HepG2 (cell line): Measurements from ENCODE around the gene ABCC1. TPM values are rescaled to one million over a fixed set of nuclear protein-coding genes. Genes with fewer than 3 reads are reported as not detected.

Experiments
- ATAC-seq: fragments of 200-7000 bp; cut with Tn5 transposase; 3 replicates; pipeline ENCODE4 v1.9.1; 2020; ENCODE audit warnings: mild to moderate bottlenecking, moderate library complexity
- BruUV-seq: library from RNA; stranded (reverse); fragments of 400-500 nt; replicated peaks from 2 replicates; lab custom pipeline; 2021; lab: Mats Ljungman, UMichigan
- CTCF ChIA-PET: fragments of 300-600 bp; formaldehyde crosslinking; extraction: SDS; loops from one replicate; lab custom pipeline; 2021; ENCODE audit warnings: low total read pairs, inconsistent platforms, low intra/inter-chr PET ratio; lab: Yijun Ruan, JAX
- POLR2A ChIA-PET: fragments of 350-600 bp; sonication (Branson Sonifier 250); formaldehyde crosslinking; loops from one replicate; lab custom pipeline; 2020; ENCODE audit warnings: antibody characterized with exemption, inconsistent platforms; lab: Yijun Ruan, JAX
- DNase-seq: peaks from one replicate; pipeline ENCODE4 v3.0.0-alpha.2; 2015; ENCODE audit warnings: low spot score
- FAIRE-seq: peaks from 3 replicates; lab custom pipeline; 2011; peaks lifted over from hg19 to GRCh38; lab: Jason Lieb, UNC
- H2AFZ ChIP-seq: one replicate; pipeline ENCODE4 v1.6.1; 2011; ENCODE audit warnings: low read length, inconsistent platforms
- H3K27ac ChIP-seq: fragments of 300-600 bp; 3 replicates; pipeline ENCODE4 v1.8.0; 2011; ENCODE audit warnings: mixed run types, mild to moderate bottlenecking, mixed read lengths, low read length, inconsistent platforms; ENCODE audit not compliant: insufficient read depth; ENCODE audit errors: extremely low read length
- H3K27me3 ChIP-seq, 2 experiments: fragments of 200-600 bp in 1 of 2; 2 replicates in 1 of 2; 3 replicates in 1 of 2; pipeline versions ENCODE4 v1.6.0 to v1.8.0; 2011; ENCODE audit warnings: low read length in 2 of 2, mild to moderate bottlenecking in 2 of 2, moderate library complexity in 2 of 2, inconsistent platforms in 1 of 2; ENCODE audit not compliant: insufficient read depth in 2 of 2, control insufficient read depth in 1 of 2
- H3K36me3 ChIP-seq, 2 experiments: fragments of 200-600 bp in 1 of 2; replicated peaks in 1 of 2; 2 replicates in 1 of 2; 3 replicates in 1 of 2; pipeline versions ENCODE4 v1.5.1 to v1.8.0; 2011; ENCODE audit warnings: low read length in 2 of 2, inconsistent platforms in 1 of 2; ENCODE audit not compliant: insufficient read depth in 2 of 2, control insufficient read depth in 1 of 2
- H3K4me1 ChIP-seq: 2 replicates; pipeline ENCODE4 v1.5.1; 2012; ENCODE audit warnings: low read length, inconsistent platforms; ENCODE audit not compliant: insufficient read depth
- H3K4me2 ChIP-seq: 2 replicates; pipeline ENCODE4 v1.6.0; 2011; ENCODE audit warnings: low read depth, low read length, inconsistent platforms
- H3K4me3 ChIP-seq, 3 experiments: fragments of 200-600 bp in 1 of 3; sonication (generic), shearing (Covaris generic) in 1 of 3; replicated peaks in 1 of 3; 2 replicates each; pipeline ENCODE4 v1.5.1; 2011 to 2016; ENCODE audit warnings: low read length in 3 of 3, inconsistent platforms in 2 of 3, low read depth in 2 of 3, mild to moderate bottlenecking in 2 of 3, control low read depth in 1 of 3, mixed read lengths in 1 of 3; ENCODE audit not compliant: insufficient read depth in 1 of 3
- H3K79me2 ChIP-seq: one replicate; pipeline ENCODE4 v1.6.1; 2011; ENCODE audit warnings: low read length, inconsistent platforms; ENCODE audit not compliant: insufficient read depth
- H3K9ac ChIP-seq: 2 replicates; pipeline ENCODE4 v1.6.0; 2011; ENCODE audit warnings: mild to moderate bottlenecking, low read depth, low read length, inconsistent platforms; ENCODE audit not compliant: insufficient read depth
- H3K9me3 ChIP-seq: 2 replicates; pipeline ENCODE4 v1.5.1; 2012; ENCODE audit warnings: mild to moderate bottlenecking, low read length
- H4K20me1 ChIP-seq: 2 replicates; pipeline ENCODE4 v1.6.0; 2011; ENCODE audit warnings: inconsistent platforms, mild to moderate bottlenecking, low read length, moderate library complexity; ENCODE audit not compliant: insufficient read depth
- HMGXB3 ChIP-seq: sonication (generic); formaldehyde crosslinking; IDR thresholded peaks from 2 replicates; pipeline ENCODE4 v1.4.0; 2020; ENCODE audit warnings: missing genetic modification reagents, borderline replicate concordance
- POLR2AphosphoS5 ChIP-seq: IDR thresholded peaks from 2 replicates; pipeline ENCODE4 v1.6.1; 2012; ENCODE audit warnings: low read depth, low read length
- SNAPC2 ChIP-seq: sonication (generic); formaldehyde crosslinking; IDR thresholded peaks from 2 replicates; pipeline ENCODE4 v1.8.1; 2022; ENCODE audit warnings: mild to moderate bottlenecking, missing genetic modification reagents
- ZNF670 ChIP-seq: sonication (generic); formaldehyde crosslinking; IDR thresholded peaks from 2 replicates; pipeline ENCODE4 v1.8.0; 2022; ENCODE audit warnings: mild to moderate bottlenecking, missing genetic modification reagents, borderline replicate concordance
- WGBS: methylation state at CpG from one replicate; pipeline ENCODE4 v1.1.6; 2017; ENCODE audit warnings: low lambda C conversion rate; 5-methylcytosine and 5-hydroxymethylcytosine counted together
- in situ Hi-C: cut with HindIII; loops from 2 replicates; pipeline ENCODE4 v1.10.0; 2017; ENCODE audit warnings: low pct_unique_long_range_greater_than_20kb; ENCODE audit not compliant: extremely low pct_ligation_motif_present
- intact Hi-C: fragments of 100-400 bp; cut with micrococcal nuclease; formaldehyde crosslinking; loops from one replicate; pipeline ENCODE4 v1.10.0; 2022; ENCODE audit not compliant: unreplicated experiment
- polyA plus RNA-seq, 8 experiments: library from polyadenylated mRNA; depleted of rRNA in 3 of 8; stranded (reverse) in 7 of 8; unstranded in 1 of 8; fragments of >200 nt; fragmentation: Illumina TruSeq in 4 of 8; extraction: Trizol in 4 of 8; gene quantifications; 2 replicates each; pipeline versions ENCODE4 v1.2.1 to v1.2.3, GENCODE V29; 2011 to 2016; ENCODE audit warnings: low read depth in 4 of 8, missing spikeins in 1 of 8, mixed read lengths in 1 of 8; ENCODE audit not compliant: insufficient read depth in 1 of 8
- total RNA-seq, 5 experiments: library from RNA; depleted of rRNA; stranded (reverse); fragments of >200 nt; fragmentation: Illumina TruSeq; extraction: Trizol; gene quantifications; 2 replicates each; pipeline ENCODE4 v1.2.3, GENCODE V29; 2016; ENCODE audit warnings: low read depth in 1 of 5
- TF ChIP-seq, protein P1 (sequence below): sonication (generic); formaldehyde crosslinking; IDR thresholded peaks from 2 replicates; pipeline ENCODE4 v1.5.1; 2020; ENCODE audit warnings: missing genetic modification reagents, mild to moderate bottlenecking, borderline replicate concordance
- TF ChIP-seq, protein P2 (sequence below): sonication (generic); formaldehyde crosslinking; IDR thresholded peaks from 2 replicates; pipeline ENCODE4 v1.4.0; 2020; ENCODE audit warnings: mild to moderate bottlenecking, missing genetic modification reagents

The ABCC1 gene
- total and polyA plus RNA-seq, 2 of the 13 experiments (the other 11 are each of a cell fraction or from before 2014, with no cell fraction given): 13.0 to 30.6 TPM

DNA sequence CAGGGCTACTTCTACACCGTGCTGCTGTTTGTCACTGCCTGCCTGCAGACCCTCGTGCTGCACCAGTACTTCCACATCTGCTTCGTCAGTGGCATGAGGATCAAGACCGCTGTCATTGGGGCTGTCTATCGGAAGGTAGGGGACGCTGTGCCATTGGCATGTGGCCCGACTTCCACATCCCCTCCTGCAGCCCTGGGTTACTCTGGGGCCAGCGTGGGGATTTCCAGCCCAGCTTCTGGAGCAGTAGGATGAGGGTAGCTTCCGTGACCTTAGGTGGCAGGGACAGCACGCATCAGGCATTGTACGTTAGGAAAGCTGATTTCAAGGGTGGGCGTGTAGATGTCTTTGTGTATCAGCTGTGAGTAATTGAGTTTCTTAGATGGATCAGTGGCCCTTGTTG is 96.5 kb downstream of the ABCC1 start (continued):
- no peak for TF ChIP-seq ZNF670 (CRISPR knock-in tag)
- TF ChIP-seq, all 625 proteins: peak for 1

- H3K4me3 ChIP-seq: no peak overlapping the region
- H3K9me3 ChIP-seq: no peaks in the 10 kb centered on the region
- intact Hi-C loops: no loop called here
- BruUV-seq: no TSS peak
- H3K27ac ChIP-seq: no peak overlapping the region
- H3K36me3 ChIP-seq: peaks cover 60 to 91% of the 10 kb centered on the region in 2 experiments
- no peak overlapping the region for H3K4me2 ChIP-seq
- ChIA-PET CTCF (no interaction called here), POLR2A (no interaction called here)
- no peak overlapping the region for H2AFZ ChIP-seq
- ATAC-seq (no peak), DNase-seq (no peak), FAIRE-seq (no peak)
- no peaks in the 10 kb centered on the region for H3K79me2 ChIP-seq
- no peaks in the 10 kb centered on the region for H3K27me3 ChIP-seq
- no peaks in the 10 kb centered on the region for H3K4me1 ChIP-seq
- H4K20me1 ChIP-seq: no peaks in the 10 kb centered on the region
- in situ Hi-C loops: no loop called here
- WGBS: 98% methylated on average over 11 of the region's 11 CpGs
- H3K9ac ChIP-seq: no peak overlapping the region
- no peak for TF ChIP-seq HMGXB3 (CRISPR knock-in tag)
- TF ChIP-seq POLR2AphosphoS5: no peak
- TF ChIP-seq, protein P1, sequence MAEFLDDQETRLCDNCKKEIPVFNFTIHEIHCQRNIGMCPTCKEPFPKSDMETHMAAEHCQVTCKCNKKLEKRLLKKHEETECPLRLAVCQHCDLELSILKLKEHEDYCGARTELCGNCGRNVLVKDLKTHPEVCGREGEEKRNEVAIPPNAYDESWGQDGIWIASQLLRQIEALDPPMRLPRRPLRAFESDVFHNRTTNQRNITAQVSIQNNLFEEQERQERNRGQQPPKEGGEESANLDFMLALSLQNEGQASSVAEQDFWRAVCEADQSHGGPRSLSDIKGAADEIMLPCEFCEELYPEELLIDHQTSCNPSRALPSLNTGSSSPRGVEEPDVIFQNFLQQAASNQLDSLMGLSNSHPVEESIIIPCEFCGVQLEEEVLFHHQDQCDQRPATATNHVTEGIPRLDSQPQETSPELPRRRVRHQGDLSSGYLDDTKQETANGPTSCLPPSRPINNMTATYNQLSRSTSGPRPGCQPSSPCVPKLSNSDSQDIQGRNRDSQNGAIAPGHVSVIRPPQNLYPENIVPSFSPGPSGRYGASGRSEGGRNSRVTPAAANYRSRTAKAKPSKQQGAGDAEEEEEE: no peak
- TF ChIP-seq SNAPC2 (CRISPR knock-in tag): no peak
- TF ChIP-seq, protein P2, sequence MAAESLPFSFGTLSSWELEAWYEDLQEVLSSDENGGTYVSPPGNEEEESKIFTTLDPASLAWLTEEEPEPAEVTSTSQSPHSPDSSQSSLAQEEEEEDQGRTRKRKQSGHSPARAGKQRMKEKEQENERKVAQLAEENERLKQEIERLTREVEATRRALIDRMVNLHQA (CRISPR knock-in tag): no peak
These were observed 98.3 kb downstream of the ABCC1 start for GRCh38 chr16:16047761-16048160.
